ENCODE measurements around the gene GIPR. TPM values are rescaled to one million over a fixed set of nuclear protein-coding genes. Genes with fewer than 3 reads are reported as not detected.

Gene GIPR
- total and polyA plus RNA-seq, 2 experiments from 2014 or later, result 0.42 to 1.2 TPM

GRCh38 chr19:45640849-45641273 lies 27.2 kb upstream of the GIPR start (continued):
- no peak for TF ChIP-seq ZNF462 (CRISPR knock-in tag; IDR thresholded peaks at IDR 0.05)
- no peak for TF ChIP-seq REST (IDR thresholded peaks at IDR 0.05; ENCODE audit: unreplicated experiment)
- TF ChIP-seq EZH2 (IDR thresholded peaks at IDR 0.05; ENCODE audit: low read depth, unreplicated experiment), result no peak

All from GM23338 (cell line).